MM.1S (cell line): Measurements from ENCODE around the gene LRRC10B.

ENCODE experiments used
- DNase-seq: peaks from one replicate; pipeline ENCODE4 v3.0.0-alpha.2; 2015
- H2AFZ ChIP-seq: fragments of 300-600 bp; sonication (generic); 2 replicates; pipeline ENCODE4 v1.6.0; 2016; ENCODE audit warnings: antibody characterized with exemption, low read length
- H3F3A ChIP-seq: fragments of 300-600 bp; sonication (generic); 2 replicates; pipeline ENCODE4 v1.6.1; 2016; ENCODE audit warnings: mild to moderate bottlenecking, antibody characterized with exemption, low read length, moderate library complexity, mixed read lengths; ENCODE audit not compliant: insufficient read depth
- H3K27ac ChIP-seq: fragments of 300-600 bp; sonication (generic); 2 replicates; pipeline ENCODE4 v1.5.1; 2016; ENCODE audit warnings: mild to moderate bottlenecking, low read length
- H3K27me3 ChIP-seq: fragments of 300-600 bp; sonication (generic); replicated peaks from 2 replicates; pipeline ENCODE4 v1.6.0; 2016; ENCODE audit warnings: low read length; ENCODE audit not compliant: insufficient read depth
- H3K36me3 ChIP-seq: fragments of 300-600 bp; sonication (generic); replicated peaks from 2 replicates; pipeline ENCODE4 v1.6.1; 2016; ENCODE audit warnings: mild to moderate bottlenecking, low read length, mixed read lengths; ENCODE audit not compliant: insufficient read depth
- H3K4me1 ChIP-seq: fragments of 300-600 bp; sonication (generic); 2 replicates; pipeline ENCODE4 v1.6.1; 2016; ENCODE audit warnings: low read length, mixed read lengths
- H3K4me2 ChIP-seq: fragments of 300-600 bp; sonication (generic); 2 replicates; pipeline ENCODE4 v1.6.0; 2016; ENCODE audit warnings: low read depth, low read length
- H3K4me3 ChIP-seq: fragments of 300-600 bp; sonication (generic); 2 replicates; pipeline ENCODE4 v1.5.1; 2016; ENCODE audit warnings: low read length, mixed read lengths
- H3K79me2 ChIP-seq: fragments of 300-600 bp; sonication (generic); 2 replicates; pipeline ENCODE4 v1.6.1; 2016; ENCODE audit warnings: mixed run types, low read length, mixed read lengths
- H3K9ac ChIP-seq: fragments of 300-600 bp; sonication (generic); 2 replicates; pipeline ENCODE4 v1.6.1; 2016; ENCODE audit warnings: low read length, mixed read lengths
- H3K9me2 ChIP-seq: fragments of 300-600 bp; sonication (generic); replicated peaks from 2 replicates; pipeline ENCODE4 v1.6.1; 2016; ENCODE audit warnings: mild to moderate bottlenecking, low read length, mixed read lengths; ENCODE audit not compliant: insufficient read depth
- H3K9me3 ChIP-seq: fragments of 300-600 bp; sonication (generic); replicated peaks from 2 replicates; pipeline ENCODE4 v1.6.1; 2016; ENCODE audit warnings: mild to moderate bottlenecking, low read length, mixed read lengths; ENCODE audit not compliant: insufficient read depth
- H4K20me1 ChIP-seq: fragments of 300-600 bp; sonication (generic); 2 replicates; pipeline ENCODE4 v1.6.1; 2016; ENCODE audit warnings: mild to moderate bottlenecking, low read length, moderate library complexity, mixed read lengths; ENCODE audit not compliant: insufficient read depth
- EZH2 ChIP-seq: fragments of 300-600 bp; sonication (generic); optimal IDR thresholded peaks from 2 replicates; pipeline ENCODE3; 2017; ENCODE audit warnings: low read depth, mild to moderate bottlenecking, antibody characterized with exemption, low read length, mixed read lengths
- EZH2phosphoT487 ChIP-seq: fragments of 300-600 bp; sonication (generic); IDR thresholded peaks from 2 replicates; pipeline ENCODE4 v1.6.1; 2018; ENCODE audit warnings: antibody characterized with exemption, low read length
- TF ChIP-seq, protein P1 (sequence below): fragments of 300-600 bp; sonication (generic); IDR thresholded peaks from 2 replicates; pipeline ENCODE4 v1.5.1; 2016; ENCODE audit warnings: antibody characterized with exemption, low read length, mixed read lengths

The LRRC10B gene

DNA sequence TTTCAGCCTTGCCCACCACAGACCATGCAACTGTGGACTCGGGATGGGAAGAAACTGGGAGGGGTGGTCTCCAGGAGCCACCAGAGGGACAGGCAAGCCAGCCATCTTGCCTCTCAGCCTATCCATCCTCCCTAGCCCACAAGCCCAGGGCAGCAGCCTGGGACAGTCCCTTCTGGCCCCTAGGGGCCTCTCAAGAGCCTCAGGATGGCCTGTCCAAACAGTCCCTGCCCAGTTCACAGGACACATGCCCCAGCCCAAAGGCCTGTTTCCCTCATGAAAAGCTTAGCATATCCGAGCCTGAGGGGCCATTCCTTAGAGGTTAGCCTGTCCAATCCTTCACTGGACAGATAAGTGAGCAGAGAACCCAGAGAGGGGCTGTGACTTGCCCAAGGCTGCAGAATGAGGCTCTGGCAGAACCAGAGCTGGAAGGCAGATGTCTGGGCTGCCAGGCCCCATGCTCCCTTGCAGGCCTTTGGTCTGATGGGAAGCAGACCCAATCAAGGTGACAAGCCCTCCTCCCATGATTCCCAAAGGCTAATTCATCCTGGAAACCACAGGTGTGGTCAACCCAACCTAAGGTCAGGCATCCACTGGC lies 28.2 kb downstream of the LRRC10B start:
- H3K9ac ChIP-seq: no peak overlapping the region
- H3K36me3 ChIP-seq: no peaks in the 10 kb centered on the region
- H3K4me3 ChIP-seq: no peak overlapping the region
- no peaks in the 10 kb centered on the region for H3F3A ChIP-seq
- TF ChIP-seq, protein P1, sequence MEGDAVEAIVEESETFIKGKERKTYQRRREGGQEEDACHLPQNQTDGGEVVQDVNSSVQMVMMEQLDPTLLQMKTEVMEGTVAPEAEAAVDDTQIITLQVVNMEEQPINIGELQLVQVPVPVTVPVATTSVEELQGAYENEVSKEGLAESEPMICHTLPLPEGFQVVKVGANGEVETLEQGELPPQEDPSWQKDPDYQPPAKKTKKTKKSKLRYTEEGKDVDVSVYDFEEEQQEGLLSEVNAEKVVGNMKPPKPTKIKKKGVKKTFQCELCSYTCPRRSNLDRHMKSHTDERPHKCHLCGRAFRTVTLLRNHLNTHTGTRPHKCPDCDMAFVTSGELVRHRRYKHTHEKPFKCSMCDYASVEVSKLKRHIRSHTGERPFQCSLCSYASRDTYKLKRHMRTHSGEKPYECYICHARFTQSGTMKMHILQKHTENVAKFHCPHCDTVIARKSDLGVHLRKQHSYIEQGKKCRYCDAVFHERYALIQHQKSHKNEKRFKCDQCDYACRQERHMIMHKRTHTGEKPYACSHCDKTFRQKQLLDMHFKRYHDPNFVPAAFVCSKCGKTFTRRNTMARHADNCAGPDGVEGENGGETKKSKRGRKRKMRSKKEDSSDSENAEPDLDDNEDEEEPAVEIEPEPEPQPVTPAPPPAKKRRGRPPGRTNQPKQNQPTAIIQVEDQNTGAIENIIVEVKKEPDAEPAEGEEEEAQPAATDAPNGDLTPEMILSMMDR: no peak
- TF ChIP-seq EZH2phosphoT487: no peak
- TF ChIP-seq EZH2: no peak
- H3K9me3 ChIP-seq: no peaks in the 10 kb centered on the region
- no peak overlapping the region for H3K4me2 ChIP-seq
- no peaks in the 10 kb centered on the region for H3K9me2 ChIP-seq
- no peaks in the 10 kb centered on the region for H3K79me2 ChIP-seq
- H2AFZ ChIP-seq: no peak overlapping the region
- peaks cover 98% of the 10 kb centered on the region for H3K27me3 ChIP-seq
- H3K27ac ChIP-seq: no peak overlapping the region
- no peaks in the 10 kb centered on the region for H4K20me1 ChIP-seq
- no peaks in the 10 kb centered on the region for H3K4me1 ChIP-seq
- no peak for DNase-seq

DNA sequence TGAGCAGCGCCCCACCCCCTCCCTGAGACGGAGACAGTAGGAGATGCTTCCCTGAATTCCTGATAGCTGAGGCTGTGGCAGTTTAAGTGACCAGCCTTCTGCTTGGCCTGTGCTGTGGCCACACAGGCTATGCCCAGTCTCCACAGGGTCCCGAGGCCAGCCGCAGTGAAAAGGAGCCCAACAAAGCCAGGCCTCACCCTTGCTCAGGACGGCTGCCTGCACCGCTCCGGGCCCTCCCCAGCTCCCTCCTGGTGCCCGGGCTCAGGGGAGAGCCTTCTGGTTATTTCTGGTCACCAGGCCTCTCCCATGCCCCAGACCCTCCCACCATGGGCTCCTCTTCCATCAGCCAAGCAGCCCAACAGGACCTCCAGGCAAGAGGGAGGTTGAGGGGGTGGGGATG lies 28.8 kb downstream of the LRRC10B start:
- Histone ChIP-seq H3K27me3 (peaks cover 98% of the 10 kb centered on the region), H3K9me2 (no peaks in the 10 kb centered on the region), H3K9ac (no peak overlapping the region), H4K20me1 (no peaks in the 10 kb centered on the region), H3K4me2 (no peak overlapping the region), H2AFZ (no peak overlapping the region), H3K79me2 (no peaks in the 10 kb centered on the region), H3K27ac (no peak overlapping the region), H3K4me1 (no peaks in the 10 kb centered on the region), H3K4me3 (no peak overlapping the region), H3K36me3 (no peaks in the 10 kb centered on the region), H3F3A (no peaks in the 10 kb centered on the region), H3K9me3 (no peaks in the 10 kb centered on the region)
- no peak for DNase-seq
- TF ChIP-seq EZH2 (no peak), EZH2phosphoT487 (no peak)
- TF ChIP-seq, protein P1: no peak

- Histone ChIP-seq H3K79me2 (no peaks in the 10 kb centered on the region), H3K9ac (no peak overlapping the region), H3K27me3 (peaks cover 98% of the 10 kb centered on the region), H3K27ac (no peak overlapping the region), H3F3A (no peaks in the 10 kb centered on the region), H2AFZ (no peak overlapping the region), H4K20me1 (no peaks in the 10 kb centered on the region), H3K4me1 (no peaks in the 10 kb centered on the region), H3K4me2 (no peak overlapping the region), H3K4me3 (no peak overlapping the region), H3K36me3 (no peaks in the 10 kb centered on the region), H3K9me3 (no peaks in the 10 kb centered on the region), H3K9me2 (no peaks in the 10 kb centered on the region)
- DNase-seq: no peak
- no peak for TF ChIP-seq EZH2
- TF ChIP-seq, protein P1: no peak
Measured at GRCh38 chr11:61538636-61538961, 30.1 kb downstream of the LRRC10B start.
